H1 (cell line): Measurements from ENCODE around the gene TRPM1. TPM values are rescaled to one million over a fixed set of nuclear protein-coding genes. Genes with fewer than 3 reads are reported as not detected.

Experiments used
- CTCF ChIA-PET: fragments of 300-600 bp; sonication (Branson Sonifier 250); formaldehyde crosslinking; loops from one replicate; lab custom pipeline; 2021; ENCODE audit not compliant: partially characterized antibody; lab: Charles Lee
- POLR2A ChIA-PET: fragments of 300-600 bp; sonication (Branson Sonifier 250); formaldehyde crosslinking; loops from one replicate; lab custom pipeline; 2021; ENCODE audit warnings: inconsistent platforms; ENCODE audit not compliant: partially characterized antibody; lab: Charles Lee
- DNase-seq, 2 experiments: peaks; one replicate each; pipeline versions ENCODE4 v3.0.0 to v3.0.0-alpha.2; 2010 to 2022; ENCODE audit warnings: low spot score in 2 of 2, low read depth in 1 of 2, mixed read lengths in 1 of 2
- FAIRE-seq: peaks from 2 replicates; lab custom pipeline; 2011; peaks lifted over from hg19 to GRCh38; lab: Jason Lieb, UNC
- H2AFZ ChIP-seq: 2 replicates; pipeline ENCODE4 v1.8.1; 2012; ENCODE audit warnings: low read length, inconsistent platforms
- H2AK5ac ChIP-seq: 2 replicates; pipeline ENCODE4 v1.6.1; 2013; ENCODE audit warnings: low read depth, low read length
- H2BK120ac ChIP-seq: replicated peaks from 2 replicates; pipeline ENCODE3; 2013; ENCODE audit warnings: low read depth, low read length, inconsistent platforms
- H2BK12ac ChIP-seq: 2 replicates; pipeline ENCODE4 v1.6.1; 2013; ENCODE audit warnings: low read depth, low read length
- H2BK15ac ChIP-seq: 2 replicates; pipeline ENCODE4 v1.6.1; 2013; ENCODE audit warnings: low read length
- H2BK20ac ChIP-seq: 2 replicates; pipeline ENCODE4 v1.6.1; 2013; ENCODE audit warnings: low read length
- H2BK5ac ChIP-seq: 2 replicates; pipeline ENCODE4 v1.6.1; 2013; ENCODE audit warnings: low read depth, low read length
- H3K14ac ChIP-seq: 2 replicates; pipeline ENCODE4 v1.6.1; 2013; ENCODE audit warnings: inconsistent platforms; ENCODE audit not compliant: insufficient read length
- H3K18ac ChIP-seq: 2 replicates; pipeline ENCODE4 v1.6.1; 2013; ENCODE audit warnings: low read length; ENCODE audit errors: extremely low read depth
- H3K23ac ChIP-seq: 2 replicates; pipeline ENCODE4 v1.6.1; 2013; ENCODE audit warnings: inconsistent platforms; ENCODE audit not compliant: insufficient read length
- H3K23me2 ChIP-seq: 2 replicates; pipeline ENCODE4 v1.6.1; 2013; ENCODE audit warnings: low read depth, low read length
- H3K27ac ChIP-seq: 2 replicates; pipeline ENCODE4 v1.6.1; 2011; ENCODE audit warnings: low read depth, low read length, inconsistent platforms
- H3K27me3 ChIP-seq, 4 experiments: replicated peaks in 1 of 4; 1 replicate in 1 of 4; 2 replicates in 3 of 4; pipeline versions ENCODE4 v1.6.1 to v1.8.1; 2011 to 2013; ENCODE audit warnings: low read length in 3 of 4, mild to moderate bottlenecking in 3 of 4, inconsistent platforms in 2 of 4, mixed read lengths in 2 of 4, moderate library complexity in 1 of 4; ENCODE audit not compliant: control insufficient read depth in 3 of 4, insufficient read depth in 3 of 4; ENCODE audit errors: extremely low read depth in 1 of 4
- H3K36me3 ChIP-seq, 4 experiments: 2 replicates each; pipeline versions ENCODE4 v1.6.1 to v1.8.1; 2011 to 2013; ENCODE audit warnings: mild to moderate bottlenecking in 4 of 4, low read length in 3 of 4, moderate library complexity in 2 of 4, control low read depth in 1 of 4, inconsistent platforms in 1 of 4; ENCODE audit not compliant: insufficient read depth in 4 of 4, control insufficient read depth in 2 of 4
- H3K4ac ChIP-seq: replicated peaks from 2 replicates; pipeline ENCODE3; 2013; ENCODE audit warnings: low read length, low read depth, mixed read lengths, inconsistent platforms; ENCODE audit not compliant: insufficient read length
- H3K4me1 ChIP-seq, 4 experiments: replicated peaks in 1 of 4; 1 replicate in 1 of 4; 2 replicates in 3 of 4; pipeline versions ENCODE4 v1.6.1 to v1.8.1; 2011 to 2013; ENCODE audit warnings: low read length in 3 of 4, inconsistent platforms in 2 of 4, mixed read lengths in 1 of 4; ENCODE audit not compliant: insufficient read depth in 4 of 4, control insufficient read depth in 3 of 4
- H3K4me2 ChIP-seq, 2 experiments: 2 replicates each; pipeline versions ENCODE4 v1.6.1 to v1.8.1; 2011 to 2013; ENCODE audit warnings: low read depth in 2 of 2, low read length in 2 of 2, control low read depth in 1 of 2, inconsistent platforms in 1 of 2, mild to moderate bottlenecking in 1 of 2; ENCODE audit not compliant: insufficient read depth in 1 of 2
- H3K4me3 ChIP-seq, 4 experiments: fragments of 200-600, 300-600 bp in 1 of 4; sonication (generic), shearing (Covaris generic), sonication (Bioruptor Twin) in 1 of 4; 2 replicates each; pipeline versions ENCODE4 v1.5.1 to v1.8.1; 2011 to 2016; ENCODE audit warnings: low read length in 4 of 4, low read depth in 3 of 4, control low read depth in 2 of 4, inconsistent platforms in 2 of 4, mild to moderate bottlenecking in 2 of 4, mixed read lengths in 1 of 4, moderate library complexity in 1 of 4; ENCODE audit not compliant: insufficient read depth in 2 of 4; ENCODE audit errors: extremely low read depth in 1 of 4
- H3K56ac ChIP-seq: replicated peaks from 2 replicates; pipeline ENCODE3; 2013; ENCODE audit warnings: low read depth, mild to moderate bottlenecking, mixed read lengths, low read length, inconsistent platforms; ENCODE audit not compliant: insufficient read length
- H3K79me1 ChIP-seq: 2 replicates; pipeline ENCODE4 v1.6.1; 2013; ENCODE audit warnings: low read depth, low read length, control low read depth
- H3K79me2 ChIP-seq, 2 experiments: 2 replicates each; pipeline versions ENCODE4 v1.6.1 to v1.8.1; 2012 to 2013; ENCODE audit warnings: low read length in 2 of 2, mild to moderate bottlenecking in 2 of 2, inconsistent platforms in 1 of 2; ENCODE audit not compliant: insufficient read depth in 2 of 2, control insufficient read depth in 1 of 2
- H3K9ac ChIP-seq, 4 experiments: replicated peaks in 1 of 4; 1 replicate in 1 of 4; 2 replicates in 3 of 4; pipeline versions ENCODE4 v1.6.1 to v1.8.1; 2011 to 2013; ENCODE audit warnings: low read depth in 3 of 4, low read length in 3 of 4, control low read depth in 2 of 4, mild to moderate bottlenecking in 2 of 4, moderate library complexity in 2 of 4, inconsistent platforms in 1 of 4; ENCODE audit errors: extremely low read depth in 1 of 4
- H3K9me3 ChIP-seq, 2 experiments: 2 replicates each; pipeline versions ENCODE4 v1.6.1 to v1.8.1; 2012 to 2013; ENCODE audit warnings: mild to moderate bottlenecking in 2 of 2, moderate library complexity in 2 of 2, control low read depth in 1 of 2, inconsistent platforms in 1 of 2, low read depth in 1 of 2, low read length in 1 of 2, mixed read lengths in 1 of 2; ENCODE audit not compliant: insufficient read depth in 2 of 2
- H4K20me1 ChIP-seq, 2 experiments: replicated peaks in 1 of 2; 2 replicates each; pipeline versions ENCODE3 to v1.8.1; 2011 to 2013; ENCODE audit warnings: inconsistent platforms in 2 of 2, low read length in 2 of 2, mild to moderate bottlenecking in 1 of 2; ENCODE audit not compliant: insufficient read depth in 2 of 2, control insufficient read depth in 1 of 2
- H4K5ac ChIP-seq: 2 replicates; pipeline ENCODE4 v1.6.1; 2013; ENCODE audit warnings: low read length, low read depth, mixed read lengths, inconsistent platforms; ENCODE audit not compliant: insufficient read length
- H4K8ac ChIP-seq: 2 replicates; pipeline ENCODE4 v1.8.0; 2013; ENCODE audit warnings: mild to moderate bottlenecking, moderate library complexity, low read length, inconsistent platforms; ENCODE audit not compliant: insufficient read depth; ENCODE audit errors: extremely low read depth
- H4K91ac ChIP-seq: replicated peaks from 2 replicates; pipeline ENCODE3; 2013; ENCODE audit warnings: low read length, mixed read lengths, inconsistent platforms; ENCODE audit not compliant: insufficient read length
- CHD1 ChIP-seq: IDR thresholded peaks from 2 replicates; pipeline ENCODE4 v1.6.1; 2012; ENCODE audit warnings: low read depth, low read length, improper control_type of control experiment
- CTBP2 ChIP-seq: IDR thresholded peaks from 2 replicates; pipeline ENCODE4 v1.7.0; 2011; ENCODE audit warnings: borderline replicate concordance, mild to moderate bottlenecking, moderate library complexity, mixed read lengths, low read length; ENCODE audit not compliant: insufficient read depth, insufficient read length
- GABPA ChIP-seq: IDR thresholded peaks from 2 replicates; pipeline ENCODE4 v1.6.1; 2011; ENCODE audit warnings: mild to moderate bottlenecking, low read length, moderate library complexity, borderline replicate concordance; ENCODE audit not compliant: insufficient read depth
- JUN ChIP-seq: IDR thresholded peaks from 2 replicates; pipeline ENCODE4 v1.6.1; 2011; ENCODE audit warnings: low read depth, mild to moderate bottlenecking, improper control_type of control experiment, low read length
- JUND ChIP-seq: IDR thresholded peaks from 2 replicates; pipeline ENCODE4 v1.6.1; 2011; ENCODE audit warnings: mild to moderate bottlenecking, improper control_type of control experiment, low read length
- KDM4A ChIP-seq: IDR thresholded peaks from one replicate; pipeline ENCODE4 v1.7.1; 2012; ENCODE audit warnings: low read depth, mild to moderate bottlenecking, moderate library complexity, low read length, inconsistent platforms; ENCODE audit not compliant: severe bottlenecking
- POLR2AphosphoS5 ChIP-seq: IDR thresholded peaks from 2 replicates; pipeline ENCODE4 v1.6.1; 2011; ENCODE audit warnings: low read depth, low read length
- RXRA ChIP-seq: IDR thresholded peaks from 2 replicates; pipeline ENCODE4 v1.6.1; 2011; ENCODE audit warnings: low read depth, mild to moderate bottlenecking, low read length, moderate library complexity; ENCODE audit not compliant: insufficient read depth
- SIRT6 ChIP-seq: IDR thresholded peaks from one replicate; pipeline ENCODE4 v1.7.1; 2012; ENCODE audit warnings: low read length, inconsistent platforms
- TCF12 ChIP-seq: IDR thresholded peaks from 2 replicates; pipeline ENCODE4 v1.6.1; 2011; ENCODE audit warnings: low read depth, mild to moderate bottlenecking, low read length
- USF2 ChIP-seq: IDR thresholded peaks from 2 replicates; pipeline ENCODE4 v1.6.1; 2011; ENCODE audit warnings: low read length, improper control_type of control experiment
- WGBS, 2 experiments: shearing (Covaris generic) in 1 of 2; methylation state at CpG; one replicate each; pipeline versions ENCODE4 v1.1.6 to v1.1.7; 2013 to 2015; ENCODE audit warnings: low lambda C conversion rate in 2 of 2, mixed read lengths in 2 of 2, inconsistent platforms in 1 of 2, low coverage in 1 of 2, missing lambda C conversion rate in 1 of 2; ENCODE audit not compliant: insufficient replicate concordance in 2 of 2, insufficient coverage in 1 of 2, insufficient read length in 1 of 2; ENCODE audit errors: extremely low coverage in 1 of 2, missing lambda C conversion rate in 1 of 2; 5-methylcytosine and 5-hydroxymethylcytosine counted together
- polyA plus RNA-seq, 7 experiments: library from polyadenylated mRNA; depleted of rRNA in 3 of 7; stranded (reverse) in 5 of 7; unstranded in 2 of 7; fragments of >200 nt in 5 of 7; fragments of 200-250 nt in 2 of 7; gene quantifications; 1 replicate in 5 of 7; 2 replicates in 1 of 7; 4 replicates in 1 of 7; pipeline versions ENCODE4 v1.2.1 to v1.2.3, GENCODE V29; 2011 to 2013; ENCODE audit warnings: missing spikeins in 2 of 7, mixed read lengths in 2 of 7
- total RNA-seq: library from RNA; stranded (reverse); fragmentation: NEBNext Ultra II Directional; extraction: Animal tissue kit (Norgen Biotek cat#: 25700); gene quantifications from 2 replicates; pipeline ENCODE4 v1.2.1, GENCODE V29; 2021

Gene TRPM1
- total and polyA plus RNA-seq, 2 of the 8 experiments (the other 6 are each of a cell fraction or from before 2014, with no cell fraction given) = 0.05 TPM; not detected in 1

- peak overlapping the region; percentile 20; the same call in 1 of the 2 replicates for H2AK5ac ChIP-seq
- ChIA-PET POLR2A (interaction anchor here (1.6 kb wide), 1 partner anchor 18 kb away, joined by 3 read pairs; no protein-coding TSS in a partner anchor), CTCF (interaction anchor here (0.5 to 2.6 kb wide), 5 partner anchors 19 to 289 kb away, joined by 3 to 15 read pairs (median 3); no protein-coding TSS in a partner anchor)
- H3K36me3 ChIP-seq = no peaks in the 10 kb centered on the region
- H3K9me3 ChIP-seq = no peaks in the 10 kb centered on the region; a peak in 1 of 4 replicates
- H2BK120ac ChIP-seq = peak overlapping the region; percentile 86
- H3K4me1 ChIP-seq = peaks cover 5 to 29% (median 23%) of the 10 kb centered on the region in 4 experiments
- H2AFZ ChIP-seq = peak overlapping the region; percentile 19; the same call in 1 of the 2 replicates
- peak overlapping the region; percentile 92 for H4K91ac ChIP-seq
- no peaks in the 10 kb centered on the region for H3K79me2 ChIP-seq
- peak overlapping the region; percentile 35 for H4K5ac ChIP-seq
- FAIRE-seq (no peak), DNase-seq (no peak)
- no peaks in the 10 kb centered on the region for H3K23me2 ChIP-seq
- H3K56ac ChIP-seq = no peak overlapping the region
- H2BK20ac ChIP-seq = peak overlapping the region; percentile 99
- WGBS, 2 experiments = 58% methylated on average over 13 of the region's 13 CpGs; no CpG with 5 or more reads in 1 of the 2 experiments
- H4K8ac ChIP-seq = peak overlapping the region; percentile 54; the same call in 1 of the 2 replicates
- peak overlapping the region; percentile 82; the same call in 1 of the 2 replicates for H2BK5ac ChIP-seq
- H3K27me3 ChIP-seq = no peaks in the 10 kb centered on the region
- H3K23ac ChIP-seq = no peak overlapping the region
- H3K4me3 ChIP-seq = no peak overlapping the region
- no peak overlapping the region; a peak in 1 of 7 replicates for H3K9ac ChIP-seq
- H3K14ac ChIP-seq = no peak overlapping the region
- H3K4ac ChIP-seq = peak overlapping the region; percentile 30
- H4K20me1 ChIP-seq = no peaks in the 10 kb centered on the region
- peak overlapping the region; percentile 60 for H3K18ac ChIP-seq
- peak overlapping the region; percentile 25; the same call in 1 of the 2 replicates for H2BK15ac ChIP-seq
- H2BK12ac ChIP-seq = peak overlapping the region; percentile 89
- H3K79me1 ChIP-seq = no peaks in the 10 kb centered on the region
- H3K4me2 ChIP-seq = peak overlapping the region in 1 of 2 experiments; percentile 44; a peak in 2 of 4 replicates
- H3K27ac ChIP-seq = no peak overlapping the region
- no peak for TF ChIP-seq JUND
- TF ChIP-seq RXRA = no peak
- no peak for TF ChIP-seq SIRT6
- TF ChIP-seq JUN = no peak
- TF ChIP-seq GABPA = no peak
- no peak for TF ChIP-seq TCF12
- TF ChIP-seq CTBP2 = no peak
- no peak for TF ChIP-seq KDM4A
- no peak for TF ChIP-seq CHD1
- no peak for TF ChIP-seq USF2
- TF ChIP-seq POLR2AphosphoS5 = no peak
These were observed 47.0 kb upstream of the TRPM1 start for GRCh38 chr15:31148297-31149087.
